Tibial artery (tissue), 4 donors: ENCODE measurements around the gene SORCS3.

ENCODE experiments used
- DNase-seq, 2 donors: peaks; one replicate each; pipeline ENCODE4 v3.0.0-alpha.2; 2019
- H3K27ac ChIP-seq, 2 donors: fragments of 200-600 bp; sonication (generic) in 1 of 2; 1 replicate in 1 of 2; 2 replicates in 1 of 2; pipeline ENCODE4 v1.5.1; 2018 to 2019; ENCODE audit warnings: mild to moderate bottlenecking in 1 of 2
- H3K27me3 ChIP-seq, 2 donors: fragments of 200-600 bp; sonication (generic) in 1 of 2; one replicate each; pipeline versions ENCODE4 v1.5.1 to v1.6.0; 2016 to 2019
- H3K36me3 ChIP-seq, 3 donors: fragments of 200-600 bp; sonication (generic) in 2 of 3; one replicate each; pipeline ENCODE4 v1.5.1; 2016 to 2019; ENCODE audit warnings: mild to moderate bottlenecking in 2 of 3
- H3K4me1 ChIP-seq, 4 donors: fragments of 200-600 bp; sonication (generic) in 2 of 4; 1 replicate in 3 of 4; 2 replicates in 1 of 4; pipeline ENCODE4 v1.5.1; 2016 to 2019
- H3K4me3 ChIP-seq, 2 donors: fragments of 200-600 bp; sonication (generic) in 1 of 2; 1 replicate in 1 of 2; 2 replicates in 1 of 2; pipeline ENCODE4 v1.5.1; 2018 to 2019; ENCODE audit warnings: mild to moderate bottlenecking in 2 of 2
- H3K9me3 ChIP-seq, 3 donors: fragments of 200-600 bp; sonication (generic) in 1 of 3; one replicate each; pipeline ENCODE4 v1.5.1; 2016 to 2019
- CTCF ChIP-seq, 2 experiments: fragments of 200-600 bp in 1 of 2; fragments of 450-650 bp in 1 of 2; IDR thresholded peaks; one replicate each; pipeline ENCODE4 v1.5.1; 2017 to 2019; ENCODE audit warnings: antibody characterized with exemption in 2 of 2, mild to moderate bottlenecking in 1 of 2, moderate library complexity in 1 of 2
- intact Hi-C: fragments of 100-400 bp; cut with DNase I; formaldehyde crosslinking; loops from one replicate; pipeline ENCODE4 v1.15.0; 2023; ENCODE audit warnings: low total_unique reads

SORCS3 gene

GRCh38 chr10:104686829-104687228 is 45.7 kb downstream of the SORCS3 start:
- H3K27me3 ChIP-seq, result peaks cover 0 to 17% of the 10 kb centered on the region in 2 donors
- no peak overlapping the region for H3K4me3 ChIP-seq
- no peaks in the 10 kb centered on the region for H3K4me1 ChIP-seq
- no peak for TF ChIP-seq CTCF (IDR thresholded peaks at IDR 0.05)
- H3K36me3 ChIP-seq, result no peaks in the 10 kb centered on the region
- no peaks in the 10 kb centered on the region for H3K9me3 ChIP-seq
- no peak for DNase-seq
- no peak overlapping the region for H3K27ac ChIP-seq
- intact Hi-C loops, result no loop called here

GRCh38 chr10:104688251-104689042 is 47.4 kb downstream of the SORCS3 start:
- intact Hi-C loops, result no loop called here
- H3K4me1 ChIP-seq, result no peaks in the 10 kb centered on the region
- H3K27ac ChIP-seq, result no peak overlapping the region
- H3K4me3 ChIP-seq, result no peak overlapping the region
- no peaks in the 10 kb centered on the region for H3K36me3 ChIP-seq
- no peaks in the 10 kb centered on the region for H3K9me3 ChIP-seq
- peaks cover 0 to 16% of the 10 kb centered on the region in 2 donors for H3K27me3 ChIP-seq
- no peak for TF ChIP-seq CTCF (IDR thresholded peaks at IDR 0.05)
- no peak for DNase-seq

GRCh38 chr10:104689105-104689504 is 48.0 kb downstream of the SORCS3 start:
- Histone ChIP-seq H3K36me3 (no peaks in the 10 kb centered on the region), H3K27ac (no peak overlapping the region), H3K4me1 (no peaks in the 10 kb centered on the region), H3K27me3 (peaks cover 0 to 16% of the 10 kb centered on the region in 2 donors), H3K4me3 (no peak overlapping the region), H3K9me3 (no peaks in the 10 kb centered on the region)
- intact Hi-C loops, result no loop called here
- no peak for TF ChIP-seq CTCF (IDR thresholded peaks at IDR 0.05)
- DNase-seq, result no peak

GRCh38 chr10:104689547-104689946 is 48.5 kb downstream of the SORCS3 start:
- H3K9me3 ChIP-seq, result no peaks in the 10 kb centered on the region
- no peak for TF ChIP-seq CTCF (IDR thresholded peaks at IDR 0.05)
- DNase-seq, result no peak
- no peaks in the 10 kb centered on the region for H3K36me3 ChIP-seq
- no peak overlapping the region for H3K27ac ChIP-seq
- H3K4me1 ChIP-seq, result no peaks in the 10 kb centered on the region
- peaks cover 0 to 16% of the 10 kb centered on the region in 2 donors for H3K27me3 ChIP-seq
- intact Hi-C loops, result no loop called here
- H3K4me3 ChIP-seq, result no peak overlapping the region

- H3K27ac ChIP-seq, result no peak overlapping the region
- intact Hi-C loops, result no loop called here
- no peaks in the 10 kb centered on the region for H3K9me3 ChIP-seq
- no peaks in the 10 kb centered on the region for H3K36me3 ChIP-seq
- no peak for DNase-seq
- no peaks in the 10 kb centered on the region for H3K4me1 ChIP-seq
- H3K4me3 ChIP-seq, result no peak overlapping the region
- peaks cover 0 to 16% of the 10 kb centered on the region in 2 donors for H3K27me3 ChIP-seq
- TF ChIP-seq CTCF (IDR thresholded peaks at IDR 0.05), result no peak
Measured at GRCh38 chr10:104690101-104690500, 49.0 kb downstream of the SORCS3 start.
